HG03378 (cell line): ENCODE results near the gene TMEM82.

Source experiments
- ATAC-seq: cut with Tn5 transposase; IDR thresholded peaks from one replicate; pipeline ENCODE4 v1.9.1; 2021; ENCODE audit warnings: mild to moderate bottlenecking, moderate library complexity; ENCODE audit not compliant: unreplicated experiment

Gene TMEM82

GRCh38 chr1:15719381-15720120, 22.7 kb upstream of the TMEM82 start:
- no peak for ATAC-seq

- no peak for ATAC-seq
These were observed 21.4 kb upstream of the TMEM82 start for GRCh38 chr1:15720861-15721260.

- ATAC-seq = no peak
These were observed 19.9 kb upstream of the TMEM82 start for GRCh38 chr1:15722411-15722810.

- ATAC-seq = no peak
These were observed 19.3 kb upstream of the TMEM82 start for GRCh38 chr1:15722836-15723532.

GRCh38 chr1:15723631-15724246, 18.6 kb upstream of the TMEM82 start:
- no peak for ATAC-seq

GRCh38 chr1:15724949-15725880, 17.1 kb upstream of the TMEM82 start:
- no peak for ATAC-seq

- ATAC-seq = no peak
These were observed 15.8 kb upstream of the TMEM82 start for GRCh38 chr1:15726508-15726907.

GRCh38 chr1:15727021-15727420, 15.3 kb upstream of the TMEM82 start:
- ATAC-seq = no peak

GRCh38 chr1:15727424-15727823, 14.9 kb upstream of the TMEM82 start:
- no peak for ATAC-seq

GRCh38 chr1:15727866-15728534, 14.3 kb upstream of the TMEM82 start:
- no peak for ATAC-seq

GRCh38 chr1:15728937-15729657, 13.2 kb upstream of the TMEM82 start:
- no peak for ATAC-seq

- ATAC-seq = no peak
These were observed 11.9 kb upstream of the TMEM82 start for GRCh38 chr1:15730423-15730822.

- no peak for ATAC-seq
These were observed 11.4 kb upstream of the TMEM82 start for GRCh38 chr1:15730936-15731335.

- no peak for ATAC-seq
These were observed 10.3 kb upstream of the TMEM82 start for GRCh38 chr1:15731735-15732685.

- ATAC-seq = no peak
These were observed 9.6 kb upstream of the TMEM82 start for GRCh38 chr1:15732686-15733081.

GRCh38 chr1:15733218-15733725, 9.0 kb upstream of the TMEM82 start:
- no peak for ATAC-seq

GRCh38 chr1:15733726-15734226, 8.5 kb upstream of the TMEM82 start:
- no peak for ATAC-seq

- no peak for ATAC-seq
These were observed 8.0 kb upstream of the TMEM82 start for GRCh38 chr1:15734296-15734695.
